Neural cell (in vitro differentiated cells): ENCODE results near the gene SETD5. TPM values are rescaled to one million over a fixed set of nuclear protein-coding genes. Genes with fewer than 3 reads are reported as not detected.

Experiments
- H2AFZ ChIP-seq: fragments of 200-600, 300-800 bp; sonication (generic), shearing (Covaris generic); 2 replicates; pipeline ENCODE4 v1.6.0; 2014; ENCODE audit warnings: low read depth, mild to moderate bottlenecking, antibody characterized with exemption, low read length, moderate library complexity
- H3F3A ChIP-seq: fragments of 200-600 bp; shearing (Covaris generic); 2 replicates; pipeline ENCODE4 v1.6.1; 2016; ENCODE audit warnings: mild to moderate bottlenecking, moderate library complexity, mixed read lengths, antibody characterized with exemption, low read length; ENCODE audit not compliant: insufficient read depth, poor library complexity, severe bottlenecking
- H3K27ac ChIP-seq: fragments of 200-600, 300-800 bp; sonication (generic), shearing (Covaris generic); 2 replicates; pipeline ENCODE4 v1.5.1; 2014; ENCODE audit warnings: mild to moderate bottlenecking, low read length, moderate library complexity
- H3K27me3 ChIP-seq: fragments of 300-800, 200-600 bp; sonication (generic), shearing (Covaris generic); 2 replicates; pipeline ENCODE4 v1.6.0; 2014; ENCODE audit warnings: mild to moderate bottlenecking, low read depth, low read length, moderate library complexity; ENCODE audit not compliant: insufficient read depth
- H3K36me3 ChIP-seq: fragments of 300-800, 200-600 bp; sonication (generic), shearing (Covaris generic); 2 replicates; pipeline ENCODE4 v1.5.1; 2014; ENCODE audit warnings: mild to moderate bottlenecking, antibody characterized with exemption, low read length, moderate library complexity; ENCODE audit not compliant: insufficient read depth
- H3K4me2 ChIP-seq: fragments of 300-800, 200-600 bp; sonication (generic), shearing (Covaris generic); 2 replicates; pipeline ENCODE4 v1.6.0; 2014; ENCODE audit warnings: mild to moderate bottlenecking, low read length
- H3K4me3 ChIP-seq: fragments of 300-800, 200-600 bp; sonication (generic), shearing (Covaris generic); 2 replicates; pipeline ENCODE4 v1.5.1; 2014; ENCODE audit warnings: mild to moderate bottlenecking, low read length, moderate library complexity
- H3K79me2 ChIP-seq: fragments of 200-600 bp; shearing (Covaris generic); replicated peaks from 2 replicates; pipeline ENCODE4 v1.6.0; 2014; ENCODE audit warnings: mild to moderate bottlenecking, low read length, moderate library complexity; ENCODE audit not compliant: insufficient read depth
- H3K9ac ChIP-seq: fragments of 300-800, 200-600 bp; sonication (generic), shearing (Covaris generic); 2 replicates; pipeline ENCODE4 v1.6.1; 2016; ENCODE audit warnings: mild to moderate bottlenecking, low read length, mixed read lengths
- H3K9me2 ChIP-seq: fragments of 200-600 bp; shearing (Covaris generic); 2 replicates; pipeline ENCODE4 v1.6.1; 2016; ENCODE audit warnings: mild to moderate bottlenecking, low read length, mixed read lengths; ENCODE audit not compliant: insufficient read depth
- H3K9me3 ChIP-seq: fragments of 200-600, 300-800 bp; sonication (generic), shearing (Covaris generic); 2 replicates; pipeline ENCODE4 v1.6.1; 2016; ENCODE audit warnings: mild to moderate bottlenecking, mixed run types, low read length, moderate library complexity, mixed read lengths
- H4K20me1 ChIP-seq: fragments of 200-600 bp; shearing (Covaris generic); 2 replicates; pipeline ENCODE4 v1.6.1; 2016; ENCODE audit warnings: mild to moderate bottlenecking, mixed run types; ENCODE audit not compliant: insufficient read depth
- EP300 ChIP-seq: fragments of 450-650 bp; conservative IDR thresholded peaks from 2 replicates; pipeline ENCODE4 v1.6.1; 2014; ENCODE audit warnings: antibody characterized with exemption, mild to moderate bottlenecking, moderate library complexity; ENCODE audit not compliant: poor library complexity, severe bottlenecking
- EZH2 ChIP-seq: fragments of 200-600, 300-800 bp; shearing (Covaris generic), sonication (generic); IDR thresholded peaks from 2 replicates; pipeline ENCODE4 v1.6.1; 2014; ENCODE audit warnings: antibody characterized with exemption, low read length, borderline replicate concordance, mild to moderate bottlenecking; ENCODE audit not compliant: insufficient read depth, poor library complexity, severe bottlenecking
- MXI1 ChIP-seq: fragments of 450-650 bp; conservative IDR thresholded peaks from 2 replicates; pipeline ENCODE4 v1.6.1; 2014; ENCODE audit warnings: antibody characterized with exemption, mild to moderate bottlenecking; ENCODE audit not compliant: poor library complexity, severe bottlenecking
- POLR2AphosphoS5 ChIP-seq: IDR thresholded peaks from 2 replicates; pipeline ENCODE4 v1.6.1; 2012
- RAD21 ChIP-seq: fragments of 450-650 bp; conservative IDR thresholded peaks from 2 replicates; pipeline ENCODE4 v1.6.1; 2014; ENCODE audit warnings: antibody characterized with exemption, mild to moderate bottlenecking, moderate library complexity
- SMC3 ChIP-seq: fragments of 450-650 bp; conservative IDR thresholded peaks from 2 replicates; pipeline ENCODE4 v1.6.1; 2014; ENCODE audit warnings: antibody characterized with exemption, mild to moderate bottlenecking, moderate library complexity; ENCODE audit not compliant: poor library complexity
- TAF1 ChIP-seq: IDR thresholded peaks from 2 replicates; pipeline ENCODE4 v1.6.1; 2012; ENCODE audit warnings: low read depth
- polyA plus RNA-seq: library from polyadenylated mRNA; depleted of rRNA; stranded (reverse); fragments of >200 nt; gene quantifications from 2 replicates; pipeline ENCODE4 v1.2.3, GENCODE V29; 2014
- TF ChIP-seq, protein P1 (sequence below): fragments of 450-650 bp; IDR thresholded peaks from 2 replicates; pipeline ENCODE4 v1.5.1; 2014; ENCODE audit warnings: antibody characterized with exemption, mild to moderate bottlenecking, moderate library complexity; ENCODE audit not compliant: poor library complexity, severe bottlenecking
- TF ChIP-seq, protein P2 (sequence below): IDR thresholded peaks from 2 replicates; pipeline ENCODE4 v1.6.1; 2012; ENCODE audit warnings: borderline replicate concordance

Gene SETD5
- polyA plus RNA-seq, 1 donor from 2014 or later: 38.0 TPM

GRCh38 chr3:9369508-9369907, 27.9 kb upstream of the SETD5 start:
- H3K36me3 ChIP-seq: peaks cover 5% of the 10 kb centered on the region

GRCh38 chr3:9373465-9373864, 23.9 kb upstream of the SETD5 start:
- Histone ChIP-seq H2AFZ (no peak overlapping the region), H3K9me2 (no peaks in the 10 kb centered on the region), H3K27me3 (no peaks in the 10 kb centered on the region), H4K20me1 (no peaks in the 10 kb centered on the region), H3K27ac (no peak overlapping the region), H3K4me3 (no peak overlapping the region), H3K79me2 (no peaks in the 10 kb centered on the region), H3K9ac (no peak overlapping the region), H3K4me2 (no peak overlapping the region), H3F3A (no peaks in the 10 kb centered on the region), H3K9me3 (no peaks in the 10 kb centered on the region), H3K36me3 (peaks cover 9% of the 10 kb centered on the region)
- TF ChIP-seq TAF1 (no peak), RAD21 (no peak), MXI1 (no peak), POLR2AphosphoS5 (no peak), SMC3 (no peak), EZH2 (no peak), EP300 (no peak)
- TF ChIP-seq, protein P1, sequence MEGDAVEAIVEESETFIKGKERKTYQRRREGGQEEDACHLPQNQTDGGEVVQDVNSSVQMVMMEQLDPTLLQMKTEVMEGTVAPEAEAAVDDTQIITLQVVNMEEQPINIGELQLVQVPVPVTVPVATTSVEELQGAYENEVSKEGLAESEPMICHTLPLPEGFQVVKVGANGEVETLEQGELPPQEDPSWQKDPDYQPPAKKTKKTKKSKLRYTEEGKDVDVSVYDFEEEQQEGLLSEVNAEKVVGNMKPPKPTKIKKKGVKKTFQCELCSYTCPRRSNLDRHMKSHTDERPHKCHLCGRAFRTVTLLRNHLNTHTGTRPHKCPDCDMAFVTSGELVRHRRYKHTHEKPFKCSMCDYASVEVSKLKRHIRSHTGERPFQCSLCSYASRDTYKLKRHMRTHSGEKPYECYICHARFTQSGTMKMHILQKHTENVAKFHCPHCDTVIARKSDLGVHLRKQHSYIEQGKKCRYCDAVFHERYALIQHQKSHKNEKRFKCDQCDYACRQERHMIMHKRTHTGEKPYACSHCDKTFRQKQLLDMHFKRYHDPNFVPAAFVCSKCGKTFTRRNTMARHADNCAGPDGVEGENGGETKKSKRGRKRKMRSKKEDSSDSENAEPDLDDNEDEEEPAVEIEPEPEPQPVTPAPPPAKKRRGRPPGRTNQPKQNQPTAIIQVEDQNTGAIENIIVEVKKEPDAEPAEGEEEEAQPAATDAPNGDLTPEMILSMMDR: no peak
- TF ChIP-seq, protein P2, sequence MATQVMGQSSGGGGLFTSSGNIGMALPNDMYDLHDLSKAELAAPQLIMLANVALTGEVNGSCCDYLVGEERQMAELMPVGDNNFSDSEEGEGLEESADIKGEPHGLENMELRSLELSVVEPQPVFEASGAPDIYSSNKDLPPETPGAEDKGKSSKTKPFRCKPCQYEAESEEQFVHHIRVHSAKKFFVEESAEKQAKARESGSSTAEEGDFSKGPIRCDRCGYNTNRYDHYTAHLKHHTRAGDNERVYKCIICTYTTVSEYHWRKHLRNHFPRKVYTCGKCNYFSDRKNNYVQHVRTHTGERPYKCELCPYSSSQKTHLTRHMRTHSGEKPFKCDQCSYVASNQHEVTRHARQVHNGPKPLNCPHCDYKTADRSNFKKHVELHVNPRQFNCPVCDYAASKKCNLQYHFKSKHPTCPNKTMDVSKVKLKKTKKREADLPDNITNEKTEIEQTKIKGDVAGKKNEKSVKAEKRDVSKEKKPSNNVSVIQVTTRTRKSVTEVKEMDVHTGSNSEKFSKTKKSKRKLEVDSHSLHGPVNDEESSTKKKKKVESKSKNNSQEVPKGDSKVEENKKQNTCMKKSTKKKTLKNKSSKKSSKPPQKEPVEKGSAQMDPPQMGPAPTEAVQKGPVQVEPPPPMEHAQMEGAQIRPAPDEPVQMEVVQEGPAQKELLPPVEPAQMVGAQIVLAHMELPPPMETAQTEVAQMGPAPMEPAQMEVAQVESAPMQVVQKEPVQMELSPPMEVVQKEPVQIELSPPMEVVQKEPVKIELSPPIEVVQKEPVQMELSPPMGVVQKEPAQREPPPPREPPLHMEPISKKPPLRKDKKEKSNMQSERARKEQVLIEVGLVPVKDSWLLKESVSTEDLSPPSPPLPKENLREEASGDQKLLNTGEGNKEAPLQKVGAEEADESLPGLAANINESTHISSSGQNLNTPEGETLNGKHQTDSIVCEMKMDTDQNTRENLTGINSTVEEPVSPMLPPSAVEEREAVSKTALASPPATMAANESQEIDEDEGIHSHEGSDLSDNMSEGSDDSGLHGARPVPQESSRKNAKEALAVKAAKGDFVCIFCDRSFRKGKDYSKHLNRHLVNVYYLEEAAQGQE: no peak

More at GRCh38 chr3:9369508-9369907, 27.9 kb upstream of the SETD5 start:
- Histone ChIP-seq H3K27me3 (no peaks in the 10 kb centered on the region), H3K27ac (no peak overlapping the region), H3K4me3 (no peak overlapping the region), H2AFZ (no peak overlapping the region), H3K9me3 (no peaks in the 10 kb centered on the region), H3K79me2 (peaks cover 4% of the 10 kb centered on the region), H3K9ac (no peak overlapping the region), H3K4me2 (no peak overlapping the region), H4K20me1 (no peaks in the 10 kb centered on the region), H3K9me2 (no peaks in the 10 kb centered on the region), H3F3A (no peaks in the 10 kb centered on the region)
- no peak for TF ChIP-seq EZH2
- no peak for TF ChIP-seq EP300
- TF ChIP-seq, protein P1: no peak
- no peak for TF ChIP-seq SMC3
- no peak for TF ChIP-seq MXI1
- no peak for TF ChIP-seq TAF1
- TF ChIP-seq POLR2AphosphoS5: no peak
- TF ChIP-seq, protein P2: no peak
- no peak for TF ChIP-seq RAD21
